GM18520 (cell line): ENCODE measurements around the gene FGGY.
"Not testable (repeated sequence)": the region's sequence is repeated elsewhere in the genome, so short reads cannot be mapped to it uniquely, and the experiment has no call there.

ENCODE experiments used
- ATAC-seq: cut with Tn5 transposase; IDR thresholded peaks from one replicate; pipeline ENCODE4 v1.9.1; 2021; ENCODE audit not compliant: unreplicated experiment

Gene FGGY

GRCh38 chr1:59609245-59609644 is 312.4 kb downstream of the FGGY start:
- no peak for ATAC-seq

GRCh38 chr1:59610499-59610898 is 313.6 kb downstream of the FGGY start:
- ATAC-seq = not testable (repeated sequence)

GRCh38 chr1:59617434-59617833 is 320.5 kb downstream of the FGGY start:
- no peak for ATAC-seq

DNA sequence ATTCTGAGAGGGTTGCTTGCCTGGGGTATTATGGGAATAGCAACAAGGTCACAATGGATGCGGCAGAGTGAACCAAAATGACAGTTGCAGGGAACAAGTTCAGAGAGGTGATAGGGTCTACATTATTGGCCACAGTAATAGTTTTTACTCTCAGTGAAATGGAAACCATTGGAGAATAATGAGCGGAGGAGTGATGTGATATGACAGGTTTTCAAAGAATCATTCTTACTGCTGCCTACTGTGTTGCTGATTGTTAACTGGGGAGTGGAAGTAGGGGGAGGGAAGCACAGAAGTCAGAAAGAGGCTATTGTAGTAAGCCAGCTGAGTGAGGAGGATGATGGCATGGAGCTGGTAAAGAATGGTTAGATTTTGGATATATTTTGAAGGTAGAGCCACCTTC is 322.7 kb downstream of the FGGY start:
- no peak for ATAC-seq

GRCh38 chr1:59625384-59625783 is 328.5 kb downstream of the FGGY start:
- ATAC-seq = no peak

- ATAC-seq = no peak
Observed at GRCh38 chr1:59631561-59632255, 334.8 kb downstream of the FGGY start.

DNA sequence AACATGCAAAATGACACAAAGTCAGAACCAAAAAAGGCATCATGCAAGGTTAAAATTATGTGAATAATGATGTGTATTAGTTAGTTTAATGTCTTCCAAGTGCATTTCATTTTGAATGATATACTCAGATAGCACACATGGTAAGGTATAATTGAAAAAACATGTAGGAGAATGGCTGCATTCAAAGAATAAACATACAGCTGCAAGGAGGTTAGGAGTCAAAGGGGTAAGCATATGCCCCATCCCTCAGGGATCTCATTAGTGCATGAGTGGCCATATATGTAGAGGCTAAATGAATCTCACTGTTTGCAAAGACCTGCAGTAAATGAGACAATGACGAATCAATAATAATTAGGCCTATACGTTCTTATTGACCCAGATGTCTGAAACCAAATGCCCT is 338.2 kb downstream of the FGGY start:
- no peak for ATAC-seq

DNA sequence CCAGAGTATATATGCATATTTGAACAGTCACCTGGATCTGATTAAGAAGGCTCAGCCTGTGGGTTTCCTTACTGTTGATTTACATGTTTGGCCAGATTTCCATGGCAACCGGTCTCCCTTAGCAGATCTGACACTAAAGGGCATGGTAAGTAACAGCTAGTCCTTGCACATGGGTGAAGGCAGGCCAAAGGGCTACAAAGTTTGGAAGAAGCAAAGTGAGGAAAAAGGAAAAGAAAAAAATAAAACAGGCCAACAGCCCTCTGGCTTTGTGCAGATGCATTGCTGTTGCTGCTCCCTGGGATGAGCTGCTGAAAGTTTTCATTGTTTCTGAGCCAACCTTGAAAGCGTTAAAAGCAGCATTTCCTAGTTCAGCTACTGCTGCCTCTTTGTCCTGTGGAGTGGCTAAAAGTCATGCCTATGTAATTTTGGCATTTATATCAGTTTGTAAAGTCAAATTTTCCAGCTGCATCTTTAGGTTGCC is 341.4 kb downstream of the FGGY start:
- ATAC-seq = no peak

- no peak for ATAC-seq
Observed at GRCh38 chr1:59639266-59639665, 342.4 kb downstream of the FGGY start.

- no peak for ATAC-seq
Observed at GRCh38 chr1:59640851-59641250, 344.0 kb downstream of the FGGY start.

DNA sequence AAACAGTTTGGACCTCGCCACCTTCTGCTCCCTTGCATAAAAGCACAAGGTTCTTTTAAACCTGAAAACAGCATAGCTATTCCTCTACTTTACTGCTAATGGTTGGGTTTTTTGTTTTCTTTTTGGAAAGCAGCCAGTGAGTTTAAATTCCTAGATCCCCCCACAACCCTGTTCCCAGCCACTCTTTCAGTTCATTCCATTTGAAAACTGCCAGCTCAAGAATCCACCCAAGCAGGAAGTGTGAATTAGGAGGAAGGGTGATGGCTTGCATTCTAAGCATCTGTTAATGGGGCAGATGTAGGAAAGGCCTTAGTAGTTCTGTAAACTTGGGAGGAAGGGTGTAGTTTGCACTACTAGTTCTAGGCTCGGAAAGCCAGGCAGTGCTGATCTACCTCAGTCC is 344.9 kb downstream of the FGGY start:
- no peak for ATAC-seq

- no peak for ATAC-seq
Observed at GRCh38 chr1:59643526-59643925, 346.6 kb downstream of the FGGY start.

DNA sequence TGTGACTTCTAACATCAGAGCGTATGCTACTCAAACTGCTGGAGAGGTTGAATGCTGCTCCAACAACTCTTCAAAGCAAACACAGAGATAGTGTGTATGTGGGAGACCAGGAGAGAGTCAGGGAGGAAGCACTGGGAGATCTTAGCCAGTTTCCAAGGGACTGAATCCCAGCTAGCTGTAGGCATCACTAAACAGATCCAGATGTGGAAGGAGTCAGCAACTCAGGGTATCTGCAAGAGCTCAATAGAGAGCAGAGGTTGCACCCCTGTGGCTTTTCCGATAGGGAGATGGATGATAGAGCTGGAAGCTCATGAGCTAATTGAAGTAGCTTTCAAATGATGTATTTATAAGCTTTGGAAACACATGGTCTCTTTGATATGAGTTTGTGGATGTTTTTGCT is 349.0 kb downstream of the FGGY start:
- no peak for ATAC-seq

DNA sequence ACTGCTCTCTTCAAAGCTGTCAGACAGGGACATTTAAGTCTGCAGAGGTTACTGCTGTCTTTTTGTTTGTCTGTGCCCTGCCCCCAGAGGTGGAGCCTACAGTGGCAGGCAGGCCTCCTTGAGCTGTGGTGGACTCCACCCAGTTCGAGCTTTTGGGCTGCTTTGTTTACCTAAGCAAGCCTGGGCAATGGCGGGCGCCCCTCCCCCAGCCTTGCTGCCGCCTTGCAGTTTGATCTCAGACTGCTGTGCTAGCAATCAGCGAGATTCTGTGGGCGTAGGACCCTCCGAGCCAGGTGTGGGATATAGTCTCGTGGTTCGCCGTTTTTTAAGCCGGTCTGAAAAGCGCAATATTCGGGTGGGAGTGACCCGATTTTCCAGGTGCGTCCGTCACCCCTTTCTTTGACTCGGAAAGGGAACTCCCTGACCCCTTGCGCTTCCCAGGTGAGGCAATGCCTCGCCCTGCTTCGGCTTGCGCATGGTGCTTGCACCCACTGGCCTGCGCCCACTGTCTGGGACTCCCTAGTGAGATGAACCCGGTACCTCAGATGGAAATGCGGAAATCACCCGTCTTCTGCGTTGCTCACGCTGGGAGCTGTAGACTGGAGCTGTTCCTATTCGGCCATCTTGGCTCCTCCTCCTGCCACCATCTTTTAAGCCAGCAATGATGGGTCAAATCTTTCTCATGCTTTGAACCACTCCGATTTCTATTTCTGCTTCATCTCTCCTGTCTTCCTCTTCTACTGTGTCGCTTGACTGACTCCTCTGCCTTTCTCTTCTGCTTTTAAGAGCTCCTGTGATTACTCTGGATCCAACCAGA is 356.5 kb downstream of the FGGY start:
- ATAC-seq = not testable (repeated sequence)

DNA sequence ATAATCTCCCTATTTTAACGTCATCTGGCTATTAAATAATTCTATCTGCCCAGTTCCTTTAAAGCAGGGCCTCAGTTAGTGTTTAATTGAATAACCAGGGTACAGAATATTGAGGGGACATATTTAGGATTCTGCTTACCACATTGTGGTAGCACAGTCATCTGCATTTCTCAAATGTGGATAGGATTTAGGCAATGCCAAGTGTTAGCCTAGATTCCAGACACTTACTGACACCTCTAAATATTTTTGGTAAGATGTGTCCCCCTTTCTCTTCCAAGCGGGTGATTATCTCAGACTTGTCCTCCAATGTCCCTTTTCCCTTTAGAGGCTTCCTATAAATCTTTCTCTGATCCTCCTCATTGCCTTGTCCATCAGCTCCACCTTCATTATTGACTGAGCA is 357.1 kb downstream of the FGGY start:
- ATAC-seq = no peak

- no peak for ATAC-seq
Observed at GRCh38 chr1:59657873-59658465, 361.1 kb downstream of the FGGY start.

DNA sequence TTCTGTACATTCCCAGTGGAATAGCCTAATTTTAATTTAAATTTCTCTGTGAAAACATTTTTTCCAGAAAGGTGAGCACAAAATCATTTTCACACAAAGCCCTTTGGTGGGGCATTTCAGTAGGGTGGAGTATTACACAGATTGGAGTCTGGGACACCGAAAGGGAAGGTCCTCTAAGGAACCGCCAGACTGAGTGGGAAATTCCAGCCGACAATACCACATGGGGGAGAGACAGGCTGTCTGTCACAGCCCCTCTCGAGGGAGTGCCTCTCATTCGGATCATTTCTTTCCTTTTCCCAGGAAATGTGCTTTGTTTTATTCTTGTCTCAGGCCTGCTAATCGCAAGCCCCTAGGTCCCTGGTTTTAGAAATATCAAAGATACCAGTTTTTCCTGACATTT is 367.3 kb downstream of the FGGY start:
- ATAC-seq = no peak

DNA sequence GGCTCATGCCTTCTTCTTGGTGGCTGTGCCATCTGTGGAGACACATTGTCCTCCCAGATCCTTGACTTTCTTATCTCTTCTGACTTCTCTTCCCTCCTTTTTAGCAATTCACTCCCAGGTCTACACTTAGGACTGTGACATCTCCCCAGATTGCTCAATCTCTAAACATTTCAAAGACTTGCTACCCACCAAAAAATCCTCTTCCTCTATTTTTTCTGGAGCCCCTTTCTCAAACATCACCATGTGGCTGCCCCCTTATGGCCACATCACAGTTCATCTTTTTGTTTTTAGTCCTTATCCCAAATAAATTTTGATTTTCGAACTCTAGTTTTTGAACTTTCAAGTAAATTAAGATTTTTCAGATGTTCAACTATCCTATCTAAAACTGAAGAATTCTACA is 369.2 kb downstream of the FGGY start:
- ATAC-seq = no peak

- no peak for ATAC-seq
Observed at GRCh38 chr1:59667020-59667419, 370.1 kb downstream of the FGGY start.

DNA sequence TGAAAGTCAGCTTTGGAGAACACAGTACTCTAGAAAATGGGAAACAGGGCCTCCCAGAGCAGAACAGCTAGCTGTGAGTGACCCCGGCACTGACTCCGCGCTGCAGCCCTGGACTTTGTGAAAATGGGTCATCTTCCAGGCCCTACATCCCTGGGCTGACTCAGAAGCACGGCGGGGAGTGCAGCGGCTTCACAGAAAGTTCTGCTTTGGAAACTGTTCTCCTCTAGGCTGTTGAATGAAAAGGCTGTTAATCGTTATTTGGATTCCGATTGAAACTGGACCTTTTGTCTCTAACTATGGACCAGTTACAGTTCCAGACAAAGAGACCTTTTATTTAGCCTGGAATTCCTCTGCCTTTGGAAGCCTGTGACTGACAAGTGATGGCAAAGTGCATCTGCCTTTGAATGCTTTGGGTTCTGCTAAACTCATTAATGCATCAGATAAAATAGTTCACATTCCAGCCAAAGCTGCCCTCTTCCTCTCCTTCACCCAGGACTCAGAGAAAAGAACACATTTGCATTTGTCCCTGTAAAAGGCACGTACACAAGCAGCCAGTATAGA is 372.9 kb downstream of the FGGY start:
- no peak for ATAC-seq

DNA sequence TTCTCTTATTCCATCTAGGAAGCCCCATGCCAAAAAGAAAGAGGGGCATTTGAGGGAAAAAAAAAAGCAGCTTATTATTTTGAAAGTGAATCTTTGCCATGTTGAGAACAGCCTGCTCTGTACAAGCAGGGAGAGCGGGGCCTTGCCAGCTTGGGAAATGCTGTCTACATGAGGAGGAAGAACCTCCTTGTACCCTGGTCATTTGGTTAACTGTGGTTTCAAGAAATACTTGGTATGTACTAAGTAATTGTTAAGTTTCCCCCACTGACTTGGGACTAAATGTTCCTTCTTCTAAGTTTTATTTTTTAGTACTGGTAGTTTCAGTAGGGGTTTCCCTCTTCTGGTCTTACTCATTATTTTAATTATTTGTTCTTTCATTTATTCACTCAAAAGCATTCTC is 373.8 kb downstream of the FGGY start:
- no peak for ATAC-seq
